ENCODE data around the gene SEZ6L.
A peak's percentile ranks its signal among the peaks of the same experiment; 100 is the strongest.

Gene SEZ6L

DNA sequence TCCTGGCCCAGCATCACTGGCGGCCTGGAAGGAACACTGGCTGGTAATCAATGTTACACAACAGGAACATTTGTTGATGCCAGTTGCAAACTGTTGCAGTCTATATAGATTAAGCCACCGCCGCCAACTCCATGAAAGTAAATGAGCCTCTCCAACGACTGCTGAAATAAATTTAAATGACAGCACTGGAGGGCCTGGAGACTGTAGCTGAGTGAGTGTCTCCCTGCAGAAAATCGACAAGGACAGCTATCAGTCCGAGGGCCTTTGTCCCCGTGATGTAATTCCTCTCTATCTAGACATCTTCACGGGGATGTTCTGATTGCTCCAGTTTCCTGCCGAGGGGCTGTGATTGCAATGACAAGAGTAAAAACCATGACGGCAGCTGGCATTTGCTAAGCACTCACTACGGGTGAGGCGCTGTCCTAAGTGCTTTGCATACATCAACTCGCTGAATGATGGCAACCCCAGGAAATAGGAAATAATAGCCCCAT lies 120.4 kb downstream of the SEZ6L start:
- no peak for DNase-seq (ENCODE audit: low read depth)
- H3K4me3 ChIP-seq (ENCODE audit: low read length) = no peak overlapping the region
- TF ChIP-seq, protein P1, sequence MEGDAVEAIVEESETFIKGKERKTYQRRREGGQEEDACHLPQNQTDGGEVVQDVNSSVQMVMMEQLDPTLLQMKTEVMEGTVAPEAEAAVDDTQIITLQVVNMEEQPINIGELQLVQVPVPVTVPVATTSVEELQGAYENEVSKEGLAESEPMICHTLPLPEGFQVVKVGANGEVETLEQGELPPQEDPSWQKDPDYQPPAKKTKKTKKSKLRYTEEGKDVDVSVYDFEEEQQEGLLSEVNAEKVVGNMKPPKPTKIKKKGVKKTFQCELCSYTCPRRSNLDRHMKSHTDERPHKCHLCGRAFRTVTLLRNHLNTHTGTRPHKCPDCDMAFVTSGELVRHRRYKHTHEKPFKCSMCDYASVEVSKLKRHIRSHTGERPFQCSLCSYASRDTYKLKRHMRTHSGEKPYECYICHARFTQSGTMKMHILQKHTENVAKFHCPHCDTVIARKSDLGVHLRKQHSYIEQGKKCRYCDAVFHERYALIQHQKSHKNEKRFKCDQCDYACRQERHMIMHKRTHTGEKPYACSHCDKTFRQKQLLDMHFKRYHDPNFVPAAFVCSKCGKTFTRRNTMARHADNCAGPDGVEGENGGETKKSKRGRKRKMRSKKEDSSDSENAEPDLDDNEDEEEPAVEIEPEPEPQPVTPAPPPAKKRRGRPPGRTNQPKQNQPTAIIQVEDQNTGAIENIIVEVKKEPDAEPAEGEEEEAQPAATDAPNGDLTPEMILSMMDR (conservative IDR thresholded peaks at IDR 0.05; ENCODE audit: low read length) = no peak

DNA sequence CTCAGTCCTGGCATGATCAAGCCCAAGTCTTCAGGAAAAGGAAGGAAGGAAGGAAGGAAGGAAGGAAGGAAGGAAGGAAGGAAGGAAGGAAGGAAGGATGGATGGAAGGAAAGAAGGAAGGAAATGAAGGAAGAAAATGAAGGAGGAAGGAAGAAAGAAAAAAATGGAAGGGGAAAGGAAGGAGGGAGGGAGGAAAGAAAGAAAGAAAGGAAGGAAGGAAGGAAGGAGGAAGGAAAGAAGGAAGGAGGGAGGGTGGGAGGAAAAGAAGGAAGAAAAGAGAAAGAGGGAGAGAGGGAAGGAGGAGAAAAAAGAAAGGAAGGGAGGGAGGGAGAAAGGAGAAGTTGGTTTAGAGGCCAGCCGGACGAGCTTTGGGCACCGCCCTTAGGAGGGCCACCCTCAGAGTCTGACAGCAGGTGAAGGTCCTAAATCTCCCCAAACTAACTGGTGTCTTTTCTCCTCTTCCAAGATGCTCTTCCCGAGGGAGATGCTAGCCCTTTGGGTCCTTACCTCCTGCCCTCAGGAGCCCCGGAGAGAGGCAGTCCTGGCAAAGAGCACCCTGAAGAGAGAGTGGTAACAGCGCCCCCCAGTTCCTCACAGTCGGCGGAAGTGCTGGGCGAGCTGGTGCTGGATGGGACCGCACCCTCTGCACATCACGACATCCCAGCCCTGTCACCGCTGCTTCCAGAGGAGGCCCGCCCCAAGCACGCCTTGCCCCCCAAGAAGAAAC lies 122.8 kb downstream of the SEZ6L start:
- no peak for DNase-seq (ENCODE audit: low read depth)
- H3K4me3 ChIP-seq (ENCODE audit: low read length) = no peak overlapping the region
- TF ChIP-seq, protein P1 (conservative IDR thresholded peaks at IDR 0.05; ENCODE audit: low read length) = no peak

DNA sequence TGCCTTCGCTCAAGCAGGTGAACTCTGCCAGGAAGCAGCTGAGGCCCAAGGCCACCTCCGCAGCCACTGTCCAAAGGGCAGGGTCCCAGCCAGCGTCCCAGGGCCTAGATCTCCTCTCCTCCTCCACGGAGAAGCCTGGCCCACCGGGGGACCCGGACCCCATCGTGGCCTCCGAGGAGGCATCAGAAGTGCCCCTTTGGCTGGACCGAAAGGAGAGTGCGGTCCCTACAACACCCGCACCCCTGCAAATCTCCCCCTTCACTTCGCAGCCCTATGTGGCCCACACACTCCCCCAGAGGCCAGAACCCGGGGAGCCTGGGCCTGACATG lies 123.4 kb downstream of the SEZ6L start:
- no peak for DNase-seq (ENCODE audit: low read depth)
- TF ChIP-seq, protein P1 (conservative IDR thresholded peaks at IDR 0.05; ENCODE audit: low read length) = no peak
- no peak overlapping the region for H3K4me3 ChIP-seq (ENCODE audit: low read length)

DNA sequence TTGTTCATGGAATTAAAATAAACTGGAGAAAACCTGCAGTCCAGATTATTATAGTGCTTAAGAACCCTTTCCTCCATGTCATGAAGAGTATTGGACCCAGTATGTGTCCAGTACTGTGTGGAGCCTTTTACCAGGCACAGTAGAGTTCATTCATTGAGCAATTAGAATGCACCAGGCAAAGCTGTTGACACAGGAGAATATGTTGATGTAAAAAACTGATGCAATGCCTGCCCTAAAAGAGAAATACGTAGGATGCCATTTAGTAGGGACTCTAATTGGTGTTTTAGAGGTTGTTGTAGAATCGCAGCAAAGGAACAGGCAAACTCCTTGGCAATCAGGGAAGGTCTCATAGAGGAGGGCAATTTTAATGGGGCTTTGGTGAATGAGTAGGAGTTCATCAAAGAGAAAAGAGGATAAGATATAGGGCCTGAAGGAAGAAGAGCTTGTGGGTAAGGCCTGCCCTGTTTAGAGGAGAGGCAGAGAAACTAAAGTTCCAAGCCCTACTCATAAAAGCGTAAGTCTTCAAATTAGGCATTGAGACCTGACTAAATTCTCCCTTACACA lies 126.4 kb downstream of the SEZ6L start:
- TF ChIP-seq, protein P1 (conservative IDR thresholded peaks at IDR 0.05; ENCODE audit: low read length) = no peak
- peak; percentile 13 for DNase-seq (ENCODE audit: low read depth)
- no peak overlapping the region for H3K4me3 ChIP-seq (ENCODE audit: low read length)

DNA sequence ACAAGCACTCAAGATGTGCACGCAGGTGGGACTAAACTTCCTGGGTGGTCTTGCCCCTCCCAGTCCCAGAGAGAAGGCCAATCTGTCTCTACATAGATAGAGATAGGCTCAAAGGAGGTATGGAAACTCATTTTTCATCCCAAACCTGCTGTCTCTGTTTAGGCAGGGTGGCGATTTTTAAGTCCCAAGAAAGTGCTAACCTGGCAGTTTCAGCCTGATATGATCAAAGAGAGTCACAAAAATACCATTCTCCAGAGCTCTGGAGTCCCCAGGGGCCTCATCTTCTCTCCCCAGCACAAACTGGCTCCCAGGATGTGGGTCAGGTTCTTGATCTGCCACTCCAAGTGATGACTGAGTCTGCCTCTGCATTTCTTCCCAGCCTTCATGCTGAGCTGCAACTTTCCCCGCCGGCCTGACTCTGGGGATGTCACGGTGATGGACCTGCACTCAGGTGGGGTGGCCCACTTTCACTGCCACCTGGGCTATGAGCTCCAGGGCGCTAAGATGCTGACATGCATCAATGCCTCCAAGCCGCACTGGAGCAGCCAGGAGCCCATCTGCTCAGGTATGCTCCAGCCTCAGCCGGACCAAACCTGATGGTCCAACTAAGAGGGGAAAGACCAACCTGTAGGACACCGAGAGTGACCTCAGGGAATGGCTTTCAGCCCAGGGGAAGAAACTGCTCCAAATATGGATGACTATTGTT lies 129.5 kb downstream of the SEZ6L start:
- no peak overlapping the region for H3K4me3 ChIP-seq (ENCODE audit: low read length)
- no peak for DNase-seq (ENCODE audit: low read depth)
- TF ChIP-seq, protein P1 (conservative IDR thresholded peaks at IDR 0.05; ENCODE audit: low read length) = no peak

DNA sequence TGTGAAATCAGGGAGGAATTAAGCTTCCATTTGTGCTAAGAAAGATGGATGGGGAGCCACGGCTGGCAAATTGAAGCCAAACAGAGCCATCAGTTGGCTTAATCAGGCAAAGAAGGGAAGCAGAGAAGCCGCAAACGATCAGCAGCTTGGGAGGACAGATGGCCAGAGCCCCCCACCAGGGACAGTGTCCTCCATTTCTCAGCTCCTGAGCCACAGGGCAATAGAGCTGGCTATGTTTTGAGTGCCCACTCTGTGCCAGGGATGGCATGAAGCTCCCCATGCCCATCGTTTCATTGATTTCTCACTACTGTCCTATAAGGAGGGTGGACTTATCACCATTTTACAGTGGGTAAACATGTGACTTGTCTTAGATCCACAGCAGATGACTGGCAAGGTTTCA lies 133.5 kb downstream of the SEZ6L start:
- no peak overlapping the region for H3K4me3 ChIP-seq (ENCODE audit: low read length)
- DNase-seq (ENCODE audit: low read depth) = no peak
- TF ChIP-seq, protein P1 (conservative IDR thresholded peaks at IDR 0.05; ENCODE audit: low read length) = no peak

All from AG10803 (cell line).